ENCODE results near the gene SLC1A7. TPM values are rescaled to one million over a fixed set of nuclear protein-coding genes. Genes with fewer than 3 reads are reported as not detected.

The SLC1A7 gene
- polyA plus RNA-seq, 2 of the 4 experiments (the other 2 are of a cell fraction) = 0.04 to 0.12 TPM

GRCh38 chr1:53060579-53060978, 81.9 kb downstream of the SLC1A7 start:
- H3K4me3 ChIP-seq = no peak overlapping the region
- 73% methylated on average over 1 of the region's 1 CpG for WGBS (ENCODE audit: missing lambda C conversion rate)
- no peak for DNase-seq (ENCODE audit: low read depth in 1 of 2, low spot score in 1 of 2)
- no peak for ATAC-seq
- ChIA-PET CTCF (no interaction called here), POLR2A (no interaction called here)
- no peak for TF ChIP-seq SMC3 (IDR thresholded peaks at IDR 0.05)
- TF ChIP-seq FOXS1 (CRISPR knock-in tag; IDR thresholded peaks at IDR 0.05) = no peak
- H3K4me1 ChIP-seq = no peaks in the 10 kb centered on the region
- H3K27ac ChIP-seq = no peak overlapping the region
- no peaks in the 10 kb centered on the region for H3K9me3 ChIP-seq
- H3K4me2 ChIP-seq = no peak overlapping the region
- FAIRE-seq = no peak

GRCh38 chr1:53057127-53057526, 85.3 kb downstream of the SLC1A7 start:
- no peaks in the 10 kb centered on the region for H3K4me1 ChIP-seq
- ChIA-PET POLR2A (no interaction called here), CTCF (interaction anchor here (1.0 kb wide), 1 partner anchor 11 kb away, joined by 3 read pairs; no protein-coding TSS in a partner anchor)
- no peak overlapping the region for H3K27ac ChIP-seq
- H3K4me3 ChIP-seq = no peak overlapping the region
- FAIRE-seq = no peak
- no peaks in the 10 kb centered on the region for H3K9me3 ChIP-seq
- DNase-seq (ENCODE audit: low read depth in 1 of 2, low spot score in 1 of 2) = no peak
- WGBS (ENCODE audit: missing lambda C conversion rate) = 91% methylated on average over 2 of the region's 2 CpGs
- no peak overlapping the region for H3K4me2 ChIP-seq
- TF ChIP-seq ESRRA (IDR thresholded peaks at IDR 0.05; ENCODE audit: borderline replicate concordance, low read length) (no peak), ZSCAN20 (CRISPR knock-in tag; IDR thresholded peaks at IDR 0.05) (no peak), HOXB5 (CRISPR knock-in tag; IDR thresholded peaks at IDR 0.05) (no peak), E2F6 (IDR thresholded peaks at IDR 0.05; ENCODE audit: borderline replicate concordance, low read depth) (no peak), MAFK (IDR thresholded peaks at IDR 0.05; ENCODE audit: partially characterized antibody) (no peak), NPAS2 (CRISPR knock-in tag; IDR thresholded peaks at IDR 0.05; ENCODE audit: borderline replicate concordance) (no peak)
- no peak for ATAC-seq

- DNase-seq (ENCODE audit: low read depth in 1 of 2, low spot score in 1 of 2) = no peak
- Histone ChIP-seq H3K4me1 (peaks cover 3% of the 10 kb centered on the region; the same call in 1 of the 3 replicates), H3K9me3 (no peaks in the 10 kb centered on the region), H3K27ac (no peak overlapping the region), H3K4me2 (no peak overlapping the region), H3K4me3 (no peak overlapping the region)
- POLR2A ChIA-PET = no interaction called here
- no peak for ATAC-seq
- FAIRE-seq = no peak
- WGBS (ENCODE audit: missing lambda C conversion rate) = 53% methylated on average over 1 of the region's 1 CpG
- CTCF ChIA-PET = no interaction called here
- TF ChIP-seq MAZ (IDR thresholded peaks at IDR 0.05; ENCODE audit: borderline replicate concordance, low read depth, low read length) = no peak
- no peak for TF ChIP-seq ELK1 (IDR thresholded peaks at IDR 0.05; ENCODE audit: low read depth, low read length)
- no peak for TF ChIP-seq RFX5 (IDR thresholded peaks at IDR 0.05)
- no peak for TF ChIP-seq MAFK (IDR thresholded peaks at IDR 0.05; ENCODE audit: partially characterized antibody)
- no peak for TF ChIP-seq ZSCAN20 (CRISPR knock-in tag; IDR thresholded peaks at IDR 0.05)
- no peak for TF ChIP-seq EHF (CRISPR knock-in tag; IDR thresholded peaks at IDR 0.05)
- TF ChIP-seq HDAC2 (IDR thresholded peaks at IDR 0.05) = no peak
- no peak for TF ChIP-seq SREBF2 (IDR thresholded peaks at IDR 0.05)
- no peak for TF ChIP-seq POLR2A (IDR thresholded peaks at IDR 0.05; ENCODE audit: low read length)
- no peak for TF ChIP-seq BCL3 (IDR thresholded peaks at IDR 0.05)
- no peak for TF ChIP-seq RARB (CRISPR knock-in tag; IDR thresholded peaks at IDR 0.05)
- TF ChIP-seq NR3C1 (IDR thresholded peaks at IDR 0.05) = no peak
- no peak for TF ChIP-seq FOSB (CRISPR knock-in tag; IDR thresholded peaks at IDR 0.05)
- no peak for TF ChIP-seq CBX2 (IDR thresholded peaks at IDR 0.05; ENCODE audit: borderline replicate concordance, low read depth)
Measured at GRCh38 chr1:53051676-53052075, 90.8 kb downstream of the SLC1A7 start.

- no peak for ATAC-seq
- H3K4me3 ChIP-seq = no peak overlapping the region
- peaks cover 6% of the 10 kb centered on the region; the same call in 1 of the 3 replicates for H3K4me1 ChIP-seq
- ChIA-PET CTCF (no interaction called here), POLR2A (no interaction called here)
- 91% methylated on average over 2 of the region's 2 CpGs for WGBS (ENCODE audit: missing lambda C conversion rate)
- no peak for TF ChIP-seq EHF (CRISPR knock-in tag; IDR thresholded peaks at IDR 0.05)
- no peak for TF ChIP-seq JUNB (IDR thresholded peaks at IDR 0.05)
- TF ChIP-seq HEYL (CRISPR knock-in tag; IDR thresholded peaks at IDR 0.05) = no peak
- no peak for TF ChIP-seq ESRRA (IDR thresholded peaks at IDR 0.05; ENCODE audit: borderline replicate concordance, low read length)
- no peak for DNase-seq (ENCODE audit: low read depth in 1 of 2, low spot score in 1 of 2)
- H3K4me2 ChIP-seq = no peak overlapping the region
- no peak overlapping the region for H3K27ac ChIP-seq
- no peaks in the 10 kb centered on the region for H3K9me3 ChIP-seq
- FAIRE-seq = no peak
Measured at GRCh38 chr1:53050310-53050709, 92.1 kb downstream of the SLC1A7 start.

Data from A549 (cell line).